Dedifferentiated amniotic fluid mesenchymal stem cell (primary cell): Measurements from ENCODE around the gene EIF2B4.
"Not testable (repeated sequence)": the region's sequence is repeated elsewhere in the genome, so short reads cannot be mapped to it uniquely, and the experiment has no call there.

Experiments used
- DNase-seq: peaks from one replicate; pipeline ENCODE4 v3.0.0-alpha.2; 2016; ENCODE audit errors: extremely low spot score

EIF2B4 gene

GRCh38 chr2:27377618-27378095 lies 7.5 kb upstream of the EIF2B4 start:
- DNase-seq, result no peak

GRCh38 chr2:27376866-27377617 lies 6.9 kb upstream of the EIF2B4 start:
- no peak for DNase-seq

DNA sequence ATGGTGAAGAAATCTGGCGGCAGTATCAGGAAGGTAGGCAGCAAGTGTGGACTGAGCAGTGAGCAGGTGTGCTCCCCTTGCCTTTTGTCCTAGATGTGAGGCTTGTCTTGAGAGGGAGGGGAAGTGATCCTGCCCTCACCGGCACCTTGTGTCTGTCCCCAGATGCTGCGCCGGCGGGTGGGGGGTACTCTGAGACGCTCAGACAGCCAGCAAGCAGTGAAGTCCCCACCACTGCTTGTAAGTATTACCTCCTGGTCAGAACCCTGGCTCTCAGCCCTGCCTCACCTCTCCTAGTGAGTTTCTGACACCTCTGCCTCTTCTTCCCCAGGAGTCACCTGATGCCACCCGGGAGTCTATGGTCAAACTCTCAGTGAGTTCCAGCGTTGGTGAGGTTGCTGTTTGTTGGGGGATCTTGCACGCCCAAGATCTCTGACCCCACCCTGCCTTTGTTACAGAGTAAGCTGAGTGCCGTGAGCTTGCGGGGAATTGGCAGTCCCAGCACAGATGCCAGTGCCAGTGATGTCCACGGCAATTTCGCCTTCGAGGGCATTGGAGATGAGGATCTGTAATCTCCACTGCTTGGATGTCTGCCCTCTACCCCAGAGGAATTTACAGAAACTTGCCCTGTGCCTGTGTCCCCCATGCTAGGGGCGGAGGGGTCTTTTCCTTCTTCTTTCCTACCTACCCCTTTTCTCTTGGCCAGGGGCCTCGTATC lies 6.2 kb upstream of the EIF2B4 start:
- no peak for DNase-seq

- no peak for DNase-seq
Observed at GRCh38 chr2:27375513-27376099, 5.5 kb upstream of the EIF2B4 start.

GRCh38 chr2:27373567-27373966 lies 3.4 kb upstream of the EIF2B4 start:
- no peak for DNase-seq

DNA sequence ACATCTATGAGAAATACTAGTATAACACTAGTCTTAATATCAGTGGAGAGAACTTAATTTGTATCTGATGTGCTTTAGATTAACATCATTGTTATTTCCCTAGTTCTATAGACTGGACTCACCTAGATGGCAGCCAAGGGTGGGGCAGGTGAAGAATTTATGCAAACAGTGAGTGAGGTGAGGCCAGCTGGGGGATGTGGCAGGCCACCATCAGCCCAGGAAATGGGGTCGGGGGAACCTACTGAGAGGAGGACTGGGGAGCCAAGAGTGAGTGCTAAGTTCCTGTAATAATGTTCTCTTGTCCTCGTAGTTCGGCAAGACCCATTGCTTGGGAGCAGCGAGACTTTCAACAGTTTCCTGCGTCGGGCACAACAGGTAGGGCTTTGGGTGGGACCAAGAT lies 2.8 kb upstream of the EIF2B4 start:
- no peak for DNase-seq

DNA sequence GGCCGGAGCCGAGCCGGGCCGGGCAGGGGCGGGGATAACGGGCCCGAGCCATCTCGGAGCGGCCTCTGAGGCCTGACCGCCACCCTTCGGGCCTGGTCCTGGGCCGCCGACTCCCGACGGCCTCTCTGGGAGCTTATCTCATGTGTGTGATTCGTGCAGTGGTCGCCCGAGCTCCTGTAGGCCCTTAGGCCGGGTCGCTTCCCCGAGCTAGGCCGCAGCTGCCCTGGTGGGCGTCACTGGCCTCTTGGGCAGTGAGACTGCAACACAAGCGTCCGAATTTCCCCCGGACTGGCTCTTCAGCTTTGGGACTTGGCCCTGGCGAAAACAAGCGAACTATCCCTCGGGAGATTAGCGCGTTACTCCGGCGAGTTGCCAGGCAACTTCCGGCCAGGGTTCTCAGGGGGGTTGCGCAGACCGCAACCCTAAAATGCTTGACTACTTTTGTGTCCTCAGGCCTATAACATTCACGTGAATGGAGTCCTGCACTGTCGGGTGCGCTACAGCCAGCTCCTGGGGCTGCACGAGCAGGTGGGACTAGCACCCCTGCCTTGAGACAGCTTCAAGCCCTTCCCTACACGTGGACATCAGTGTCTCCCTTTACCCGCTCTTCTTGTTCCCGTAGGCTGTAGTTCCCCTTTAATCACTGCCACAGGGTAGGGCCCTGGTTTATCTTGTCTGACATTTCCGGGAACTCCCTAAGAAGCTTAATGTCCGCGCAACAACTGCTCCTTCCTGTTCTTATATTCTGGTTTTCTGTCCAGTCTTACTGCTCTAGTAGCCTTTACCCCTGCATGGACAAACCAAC lies 880 bp upstream of the EIF2B4 start:
- DNase-seq, result no peak

DNA sequence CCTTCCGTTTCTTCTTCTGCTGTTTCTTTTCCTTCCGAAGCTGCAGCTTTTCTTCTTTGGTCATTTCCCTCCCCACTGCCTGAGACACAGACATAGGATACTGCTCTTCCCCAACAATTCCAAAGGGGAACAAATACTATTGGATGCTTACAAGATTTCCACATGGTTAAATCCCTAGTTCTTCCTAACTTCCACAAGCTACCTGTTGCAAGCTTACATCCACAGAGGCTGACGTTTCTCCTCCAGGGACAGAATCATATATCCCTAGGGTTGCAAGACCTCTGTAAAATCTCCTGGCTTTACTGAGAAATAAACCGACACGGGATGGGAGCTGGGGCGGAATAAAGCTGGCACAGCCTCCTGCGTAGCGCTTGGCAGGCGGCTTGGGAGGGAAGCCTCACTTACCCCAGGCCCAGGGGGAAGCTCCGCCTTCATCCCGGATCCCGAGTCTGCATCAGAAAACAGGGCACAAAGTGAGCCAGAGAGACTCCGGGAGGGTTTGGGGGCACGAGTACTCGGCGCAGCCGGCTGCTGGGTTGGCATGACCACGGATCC lies 590 bp downstream of the EIF2B4 start:
- DNase-seq, result peak; percentile 40

DNA sequence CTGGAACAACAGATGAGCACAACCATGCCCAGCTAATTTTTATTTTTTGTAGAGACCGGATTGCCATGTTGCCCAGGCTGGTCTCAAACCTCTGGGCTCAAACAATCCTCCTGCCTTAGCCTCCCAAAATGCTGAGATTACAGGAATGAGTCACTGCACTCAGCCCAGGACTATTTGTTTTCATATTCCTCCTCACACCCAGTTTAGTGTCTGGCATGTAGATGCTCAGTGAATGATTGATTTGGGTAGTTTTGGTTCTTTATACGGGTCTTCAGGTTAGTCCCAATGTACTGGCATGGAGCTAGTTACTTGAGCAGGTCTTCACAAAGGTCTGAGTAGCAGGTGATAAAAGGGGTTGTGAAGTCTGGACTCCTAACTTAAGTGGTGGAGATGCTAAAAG lies 6.2 kb downstream of the EIF2B4 start:
- no peak for DNase-seq

- DNase-seq, result no peak
Observed at GRCh38 chr2:27362678-27363420, 7.3 kb downstream of the EIF2B4 start.

- DNase-seq, result peak; percentile 97
Observed at GRCh38 chr2:27356382-27357181, 13.6 kb downstream of the EIF2B4 start, which contains the start of gene GTF3C2. TSS of gene GTF3C2 (minus strand) at chr2:27356764. CDS start at chr2:27343554, 13,210 bp downstream.

GRCh38 chr2:27356056-27356381 lies 14.1 kb downstream of the EIF2B4 start:
- peak; percentile 28 for DNase-seq

GRCh38 chr2:27354597-27354927 lies 15.6 kb downstream of the EIF2B4 start:
- no peak for DNase-seq

DNA sequence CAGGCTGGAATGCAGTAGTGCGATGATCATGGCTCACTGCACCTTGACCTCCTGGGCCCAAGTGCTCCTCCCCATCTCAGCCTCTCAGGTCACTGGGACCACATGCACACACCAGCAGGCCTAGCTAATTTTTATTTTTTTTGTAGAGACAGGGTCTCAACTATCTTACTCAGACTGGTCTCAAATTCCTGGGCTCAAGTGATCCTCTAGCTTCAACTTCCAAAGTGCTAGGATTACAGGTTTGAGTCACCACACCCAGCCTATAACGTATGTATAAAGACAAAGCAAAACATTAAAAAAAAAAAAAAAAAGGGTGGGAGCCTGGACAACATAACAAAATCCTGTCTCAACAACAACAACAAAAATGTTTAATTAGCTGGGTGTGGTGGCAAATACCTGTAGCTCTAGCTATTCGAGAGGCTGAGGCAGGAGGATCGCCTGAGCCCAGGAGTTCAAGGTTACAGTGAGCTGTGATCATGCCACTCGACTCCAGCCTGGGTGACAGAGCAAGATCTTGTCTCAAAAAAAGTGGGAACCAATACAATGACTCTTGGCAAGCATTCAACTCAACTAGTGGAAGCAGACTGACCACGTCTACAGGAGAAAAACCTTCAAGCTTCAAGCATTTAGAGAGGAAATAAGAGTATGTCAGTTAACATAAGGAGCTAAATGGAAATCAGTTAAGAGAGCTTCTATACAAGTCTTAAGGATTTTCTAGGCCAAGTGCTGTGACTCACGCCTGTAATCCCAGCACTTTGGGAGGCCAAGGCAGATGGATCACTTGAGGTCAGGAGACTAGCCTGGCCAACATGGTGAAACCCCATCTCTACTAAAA lies 16.2 kb downstream of the EIF2B4 start:
- DNase-seq, result no peak

GRCh38 chr2:27353386-27353761 lies 16.8 kb downstream of the EIF2B4 start:
- not testable (repeated sequence) for DNase-seq

- no peak for DNase-seq
Observed at GRCh38 chr2:27351802-27352598, 18.1 kb downstream of the EIF2B4 start.

- no peak for DNase-seq
Observed at GRCh38 chr2:27350106-27350693, 19.9 kb downstream of the EIF2B4 start.

GRCh38 chr2:27347641-27348040 lies 22.5 kb downstream of the EIF2B4 start:
- no peak for DNase-seq
